ENCODE results near the gene CHTF8.

DNA sequence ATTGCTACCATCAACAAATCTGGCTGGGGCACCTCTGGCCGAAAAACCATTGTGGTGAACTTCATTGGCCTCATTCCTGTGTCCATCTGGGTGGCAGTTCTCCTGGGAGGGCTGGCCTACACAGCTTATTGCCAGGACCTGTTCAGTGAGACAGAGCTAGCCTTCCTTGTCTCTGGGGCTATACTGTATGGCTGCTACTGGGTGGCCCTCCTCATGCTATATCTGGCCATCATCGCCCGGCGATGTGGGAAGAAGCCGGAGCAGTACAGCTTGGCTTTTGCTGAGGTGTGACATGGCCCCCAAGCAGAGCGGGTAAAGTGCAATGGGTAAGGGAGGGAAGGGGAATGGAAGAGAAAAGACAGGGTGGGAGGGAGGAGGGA, 17.4 kb downstream of the CHTF8 start:
- TF ChIP-seq POLR2A (IDR thresholded peaks at IDR 0.05) = no peak
- TF ChIP-seq, protein P1, sequence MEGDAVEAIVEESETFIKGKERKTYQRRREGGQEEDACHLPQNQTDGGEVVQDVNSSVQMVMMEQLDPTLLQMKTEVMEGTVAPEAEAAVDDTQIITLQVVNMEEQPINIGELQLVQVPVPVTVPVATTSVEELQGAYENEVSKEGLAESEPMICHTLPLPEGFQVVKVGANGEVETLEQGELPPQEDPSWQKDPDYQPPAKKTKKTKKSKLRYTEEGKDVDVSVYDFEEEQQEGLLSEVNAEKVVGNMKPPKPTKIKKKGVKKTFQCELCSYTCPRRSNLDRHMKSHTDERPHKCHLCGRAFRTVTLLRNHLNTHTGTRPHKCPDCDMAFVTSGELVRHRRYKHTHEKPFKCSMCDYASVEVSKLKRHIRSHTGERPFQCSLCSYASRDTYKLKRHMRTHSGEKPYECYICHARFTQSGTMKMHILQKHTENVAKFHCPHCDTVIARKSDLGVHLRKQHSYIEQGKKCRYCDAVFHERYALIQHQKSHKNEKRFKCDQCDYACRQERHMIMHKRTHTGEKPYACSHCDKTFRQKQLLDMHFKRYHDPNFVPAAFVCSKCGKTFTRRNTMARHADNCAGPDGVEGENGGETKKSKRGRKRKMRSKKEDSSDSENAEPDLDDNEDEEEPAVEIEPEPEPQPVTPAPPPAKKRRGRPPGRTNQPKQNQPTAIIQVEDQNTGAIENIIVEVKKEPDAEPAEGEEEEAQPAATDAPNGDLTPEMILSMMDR (IDR thresholded peaks at IDR 0.05) = no peak

Data from breast epithelium (tissue), 3 donors.